ENCODE measurements around the gene BCAT1. TPM values are rescaled to one million over a fixed set of nuclear protein-coding genes. Genes with fewer than 3 reads are reported as not detected.
"Not testable (repeated sequence)": the region's sequence is repeated elsewhere in the genome, so short reads cannot be mapped to it uniquely, and the experiment has no call there.

BCAT1 gene
- total RNA-seq, 1 experiment from 2014 or later: 106 TPM

DNA sequence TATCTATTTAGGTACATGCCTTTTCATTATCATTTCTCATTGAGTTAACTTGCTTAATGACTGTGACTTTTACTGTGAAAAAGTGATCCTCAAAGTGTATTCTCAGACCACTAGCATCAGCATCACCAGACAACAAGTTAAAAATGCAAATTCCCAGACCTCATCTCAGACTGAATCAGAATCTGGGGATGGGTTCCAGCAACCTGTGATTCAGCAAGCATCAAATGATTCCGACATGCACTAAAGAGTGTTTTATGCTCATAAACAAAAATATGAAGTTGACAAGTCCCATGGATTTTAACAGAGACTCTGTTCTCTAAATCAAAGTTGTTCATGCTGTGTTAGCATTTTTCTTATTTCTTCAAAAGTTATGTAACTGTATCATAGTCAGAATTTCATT, 130.6 kb downstream of the BCAT1 start:
- no peak for DNase-seq (ENCODE audit: low read depth)

DNA sequence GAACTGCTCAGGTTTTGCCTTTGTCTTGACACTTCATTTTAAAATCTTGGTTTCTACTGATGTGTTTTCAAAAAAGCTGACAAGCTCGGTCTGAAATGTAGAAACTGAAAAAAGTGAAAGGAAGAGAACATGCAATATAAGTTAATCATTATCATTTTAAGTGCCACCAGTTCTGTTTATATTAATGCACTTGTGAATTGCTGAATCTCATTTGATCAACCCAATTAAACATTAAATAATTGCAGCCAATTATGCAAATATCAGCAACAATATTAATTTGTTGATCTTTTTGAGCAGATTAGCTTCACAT, 133.8 kb downstream of the BCAT1 start:
- no peak for DNase-seq (ENCODE audit: low read depth)

DNA sequence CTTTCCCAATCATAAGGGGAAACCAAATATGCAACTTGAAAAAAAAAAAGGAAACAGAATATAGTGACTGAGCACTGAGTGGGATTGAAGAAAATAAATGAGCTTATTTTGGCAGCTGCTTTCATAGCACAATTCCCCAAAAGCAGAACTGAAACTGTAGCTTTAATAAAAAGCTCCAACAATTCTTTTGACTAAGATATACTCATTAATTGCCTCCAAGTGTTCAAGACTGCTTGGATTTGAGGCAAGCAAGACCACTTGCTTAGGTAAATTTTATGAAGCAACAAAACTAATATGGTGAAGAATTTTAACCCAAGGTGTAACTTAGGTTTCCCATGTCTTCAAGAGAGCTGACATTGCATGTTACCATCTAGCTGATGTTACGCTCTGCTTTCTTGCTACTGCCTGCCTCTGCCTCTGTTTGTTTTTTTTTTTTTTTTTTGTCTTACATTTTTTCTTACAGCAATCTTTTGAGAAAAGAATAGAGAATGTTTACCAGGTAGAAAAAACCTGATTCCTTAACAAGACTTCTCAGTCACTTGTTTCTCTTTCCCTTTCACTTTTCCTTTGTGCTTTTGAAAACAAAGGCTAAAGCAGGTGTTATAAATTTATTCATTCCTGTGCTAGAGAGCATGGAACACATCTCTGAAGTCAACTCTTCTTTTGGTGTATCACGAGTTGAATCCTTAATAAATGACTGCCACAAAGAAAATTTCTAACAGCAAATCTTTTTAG, 134.4 kb downstream of the BCAT1 start:
- no peak for DNase-seq (ENCODE audit: low read depth)

DNA sequence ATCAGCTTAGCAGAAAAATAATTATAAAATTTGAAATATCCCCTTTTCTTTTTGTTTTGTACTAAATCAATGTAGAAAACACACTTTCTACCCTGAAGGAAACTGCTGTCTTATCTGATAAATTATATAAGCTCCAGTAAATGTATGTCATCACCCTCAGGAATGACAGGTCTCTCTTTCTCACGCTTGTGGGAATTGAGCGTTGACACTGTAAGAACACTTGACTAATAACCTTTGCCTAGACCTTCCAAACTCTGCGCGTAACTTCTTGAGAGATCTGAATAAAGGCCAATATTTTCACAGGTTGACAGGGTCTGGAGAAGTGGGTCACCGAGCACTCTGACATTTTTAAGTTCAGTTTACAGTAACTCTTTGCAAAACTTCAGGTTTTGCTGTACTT, 138.5 kb downstream of the BCAT1 start:
- no peak for DNase-seq (ENCODE audit: low read depth)

- not testable (repeated sequence) for DNase-seq (ENCODE audit: low read depth)
These were observed 139.6 kb downstream of the BCAT1 start for GRCh38 chr12:24809306-24809705.

GRCh38 chr12:24808651-24809050, 140.2 kb downstream of the BCAT1 start:
- no peak for DNase-seq (ENCODE audit: low read depth)

DNA sequence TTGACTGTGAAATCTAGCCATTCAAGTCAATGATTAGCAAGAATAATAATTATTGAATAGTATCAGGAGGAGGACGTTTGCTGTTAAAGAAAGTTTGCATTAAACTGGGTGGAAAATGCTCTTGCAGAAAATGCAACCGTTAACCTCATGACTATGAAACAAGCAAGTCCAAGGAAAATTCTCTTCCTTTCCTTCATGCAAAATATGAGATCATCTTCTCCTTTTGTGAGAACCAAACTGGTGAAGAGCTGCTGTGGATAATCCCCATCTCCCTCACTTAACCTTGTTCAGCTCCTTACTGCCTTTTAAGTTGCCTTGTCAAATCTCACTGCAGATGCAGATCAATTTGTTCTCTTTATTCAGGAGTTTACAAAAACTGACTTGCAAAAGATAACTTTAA, 142.5 kb downstream of the BCAT1 start:
- no peak for DNase-seq (ENCODE audit: low read depth)

- no peak for DNase-seq (ENCODE audit: low read depth)
These were observed 145.3 kb downstream of the BCAT1 start for GRCh38 chr12:24803430-24804245.

DNA sequence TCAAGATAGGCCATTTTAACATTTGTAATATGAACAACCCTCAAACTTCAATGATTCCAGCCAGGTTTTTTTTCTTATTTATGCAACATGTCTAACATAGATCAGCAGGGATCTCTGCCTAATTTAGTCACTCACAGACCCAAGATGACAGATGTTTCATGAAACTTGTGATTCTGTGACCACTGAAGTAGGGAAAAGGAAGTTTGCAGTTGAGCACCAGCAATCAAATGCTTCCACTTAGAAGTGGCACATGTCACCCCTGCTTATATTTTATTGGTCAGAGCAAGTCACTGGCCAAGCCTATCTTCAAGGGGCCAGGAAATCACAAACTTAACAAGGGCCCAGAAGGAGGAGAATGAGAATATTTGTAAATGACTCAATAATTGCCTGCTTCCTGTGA, 150.6 kb downstream of the BCAT1 start:
- DNase-seq (ENCODE audit: low read depth): no peak

- no peak for DNase-seq (ENCODE audit: low read depth)
These were observed 151.0 kb downstream of the BCAT1 start for GRCh38 chr12:24797901-24798300.

DNA sequence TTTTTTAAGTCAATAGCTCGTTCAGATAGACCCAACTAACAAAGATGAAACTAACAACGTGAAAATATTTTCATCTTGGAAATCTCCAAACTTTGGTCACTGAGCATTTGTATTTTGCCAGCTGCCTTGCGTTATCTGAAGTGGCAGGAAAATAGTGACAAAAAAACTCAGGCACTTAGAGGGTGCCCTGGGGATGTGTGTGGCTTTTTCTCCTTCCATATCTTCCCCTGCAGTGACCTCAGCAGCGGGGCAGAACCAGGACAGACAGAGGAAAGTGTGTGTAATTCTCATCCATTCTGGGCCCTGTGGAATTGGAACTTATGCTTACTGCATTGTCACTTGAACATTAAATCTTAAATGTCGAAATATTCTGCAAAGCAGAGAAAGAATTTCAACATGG, 152.0 kb downstream of the BCAT1 start:
- DNase-seq (ENCODE audit: low read depth): no peak

DNA sequence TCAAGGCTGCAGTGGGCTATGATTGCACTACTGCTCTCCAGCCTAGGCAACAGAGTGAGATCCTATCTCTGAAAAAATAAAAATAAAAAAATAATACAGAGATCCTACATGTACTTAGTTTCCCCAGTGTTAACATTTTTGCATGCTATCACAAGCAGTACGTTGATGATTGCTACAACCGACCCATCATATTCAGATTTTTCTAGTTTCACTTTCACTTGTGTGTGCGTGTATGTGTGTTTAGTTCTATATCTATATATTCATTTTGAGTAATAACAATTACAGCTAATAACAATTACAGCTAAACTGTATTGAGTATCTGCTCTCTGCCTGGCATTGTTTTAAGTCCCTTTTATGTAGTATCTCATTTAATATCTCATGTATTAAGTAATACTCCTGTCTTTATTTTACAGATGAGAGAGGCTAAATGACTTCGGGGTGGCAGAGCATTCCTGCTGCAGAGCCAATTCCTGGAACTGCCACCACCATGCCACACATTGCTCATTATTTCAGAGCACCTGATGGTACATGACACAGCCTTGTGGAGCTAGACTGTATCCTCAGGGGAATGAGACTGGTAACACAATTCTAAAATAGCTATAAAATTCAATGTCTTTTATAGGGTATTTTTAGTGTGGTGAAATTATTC, 153.1 kb downstream of the BCAT1 start:
- peak; percentile 13 for DNase-seq (ENCODE audit: low read depth)

DNA sequence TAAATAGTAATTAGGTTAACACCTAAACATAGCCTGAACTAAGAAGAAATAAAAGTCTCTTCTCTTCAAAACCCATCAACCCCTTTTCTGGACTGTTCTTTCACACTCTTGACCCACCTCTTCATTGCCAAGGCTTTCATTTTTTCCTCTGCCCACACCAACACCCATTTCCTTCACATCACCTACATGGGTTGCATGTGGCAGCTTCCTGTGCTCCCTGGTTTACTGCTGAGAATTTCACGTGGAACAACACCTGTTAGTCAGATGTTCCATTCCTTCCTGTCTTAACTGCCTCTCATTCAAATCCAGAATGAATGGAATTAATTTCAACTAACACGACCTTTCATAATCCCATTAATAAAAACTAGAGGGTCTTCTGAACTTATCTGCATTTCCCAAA, 157.3 kb downstream of the BCAT1 start:
- DNase-seq (ENCODE audit: low read depth): no peak

DNA sequence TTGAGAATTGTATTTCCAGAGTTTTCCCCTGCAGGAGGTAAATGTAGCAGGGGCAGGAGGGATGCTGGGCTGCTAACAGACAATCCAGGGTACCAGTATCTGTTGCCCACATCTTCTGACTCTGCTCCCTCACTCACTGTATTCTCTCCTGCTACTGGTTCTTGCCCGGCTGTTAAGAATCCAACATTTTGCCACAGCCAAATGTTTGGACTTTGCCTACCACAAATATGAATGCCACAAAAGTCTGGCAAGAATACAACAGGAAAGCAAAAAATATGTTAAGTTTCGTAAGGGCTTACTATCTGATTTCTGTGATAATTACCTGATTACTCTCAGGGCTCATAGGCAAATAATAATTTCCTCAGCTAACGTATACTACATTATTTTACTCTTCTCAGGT, 160.0 kb downstream of the BCAT1 start:
- no peak for DNase-seq (ENCODE audit: low read depth)

- no peak for DNase-seq (ENCODE audit: low read depth)
These were observed 168.1 kb downstream of the BCAT1 start for GRCh38 chr12:24780697-24781368.

- peak; percentile 46 for DNase-seq (ENCODE audit: low read depth)
These were observed 170.2 kb downstream of the BCAT1 start for GRCh38 chr12:24778486-24779304.

- DNase-seq (ENCODE audit: low read depth): no peak
These were observed 171.5 kb downstream of the BCAT1 start for GRCh38 chr12:24777359-24777758.

GRCh38 chr12:24776861-24777260, 172.0 kb downstream of the BCAT1 start:
- no peak for DNase-seq (ENCODE audit: low read depth)

GRCh38 chr12:24775073-24775472, 173.8 kb downstream of the BCAT1 start:
- DNase-seq (ENCODE audit: low read depth): no peak

DNA sequence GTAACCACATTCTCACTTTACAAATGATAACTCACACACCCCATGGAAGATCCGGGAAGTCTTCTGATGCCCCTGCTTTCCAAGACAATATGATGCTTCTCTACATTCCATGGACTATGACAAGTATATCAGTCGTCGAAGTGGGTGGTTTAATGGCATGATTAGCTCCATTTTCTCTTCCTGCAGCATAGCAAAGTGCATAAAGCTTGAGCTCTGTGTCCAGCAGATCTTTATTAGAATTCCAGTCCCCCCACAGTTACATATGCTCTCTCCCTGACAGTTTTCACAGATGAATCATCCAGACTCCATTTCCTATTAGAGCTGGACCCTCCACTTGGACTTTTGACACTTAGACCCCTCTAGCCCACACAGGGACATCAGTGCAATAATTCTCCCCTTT, 174.9 kb downstream of the BCAT1 start:
- DNase-seq (ENCODE audit: low read depth): no peak

- no peak for DNase-seq (ENCODE audit: low read depth)
These were observed 176.1 kb downstream of the BCAT1 start for GRCh38 chr12:24772813-24773212.
